HG03139 (cell line): ENCODE results near the gene CRB2.
"Not testable (repeated sequence)": the region's sequence is repeated elsewhere in the genome, so short reads cannot be mapped to it uniquely, and the experiment has no call there.

Experiments used
- ATAC-seq: cut with Tn5 transposase; IDR thresholded peaks from one replicate; pipeline ENCODE4 v1.9.1; 2021; ENCODE audit not compliant: unreplicated experiment

CRB2 gene

DNA sequence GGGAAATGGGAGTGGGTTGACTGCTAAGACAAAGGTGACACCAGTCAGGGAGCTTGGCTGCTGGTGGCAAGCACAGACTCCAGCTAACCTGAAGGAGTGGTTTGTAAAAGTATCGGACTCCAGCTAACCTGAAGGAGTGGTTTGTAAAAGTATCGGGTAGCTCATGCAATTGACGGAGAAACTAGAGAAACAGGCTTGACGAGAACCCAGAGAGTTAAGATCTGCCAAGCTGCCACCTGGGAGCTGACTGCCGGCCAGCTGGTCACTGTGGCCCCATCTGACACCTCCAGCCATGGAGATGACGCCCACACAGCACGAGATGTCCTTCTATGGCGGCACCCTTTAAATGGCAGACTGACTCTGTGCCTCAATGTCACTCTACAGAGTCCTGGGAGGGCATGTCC is 28.3 kb upstream of the CRB2 start:
- ATAC-seq, result no peak

DNA sequence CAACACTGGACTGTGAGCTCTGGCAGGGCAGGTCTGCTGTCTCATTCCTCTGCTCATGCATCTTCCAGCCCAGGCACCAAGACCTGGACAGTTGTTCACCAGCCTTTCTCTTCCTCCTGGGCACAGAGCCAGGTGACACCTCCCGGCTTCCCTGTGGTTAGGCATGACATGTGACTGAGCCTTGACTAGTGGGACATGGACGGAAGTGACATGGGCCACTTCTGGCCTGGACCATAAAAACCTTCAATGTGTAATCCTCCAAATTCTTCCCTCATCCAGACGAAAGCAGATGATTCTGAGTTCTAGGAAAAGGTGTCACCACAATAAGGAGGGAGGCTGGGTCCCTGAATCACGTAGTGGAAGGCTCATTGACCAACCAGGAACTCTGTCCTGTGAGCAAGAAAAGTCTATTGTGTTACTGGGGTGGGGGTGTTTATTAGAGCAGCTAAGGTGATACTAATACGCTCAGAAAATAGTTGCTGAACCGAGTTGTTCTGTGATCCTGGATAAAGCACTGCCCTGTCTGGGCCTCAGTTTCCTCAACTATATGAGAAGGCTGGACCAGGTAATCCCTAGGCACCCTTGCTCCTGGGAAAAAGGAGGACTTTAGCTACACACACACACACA is 26.6 kb upstream of the CRB2 start:
- no peak for ATAC-seq

DNA sequence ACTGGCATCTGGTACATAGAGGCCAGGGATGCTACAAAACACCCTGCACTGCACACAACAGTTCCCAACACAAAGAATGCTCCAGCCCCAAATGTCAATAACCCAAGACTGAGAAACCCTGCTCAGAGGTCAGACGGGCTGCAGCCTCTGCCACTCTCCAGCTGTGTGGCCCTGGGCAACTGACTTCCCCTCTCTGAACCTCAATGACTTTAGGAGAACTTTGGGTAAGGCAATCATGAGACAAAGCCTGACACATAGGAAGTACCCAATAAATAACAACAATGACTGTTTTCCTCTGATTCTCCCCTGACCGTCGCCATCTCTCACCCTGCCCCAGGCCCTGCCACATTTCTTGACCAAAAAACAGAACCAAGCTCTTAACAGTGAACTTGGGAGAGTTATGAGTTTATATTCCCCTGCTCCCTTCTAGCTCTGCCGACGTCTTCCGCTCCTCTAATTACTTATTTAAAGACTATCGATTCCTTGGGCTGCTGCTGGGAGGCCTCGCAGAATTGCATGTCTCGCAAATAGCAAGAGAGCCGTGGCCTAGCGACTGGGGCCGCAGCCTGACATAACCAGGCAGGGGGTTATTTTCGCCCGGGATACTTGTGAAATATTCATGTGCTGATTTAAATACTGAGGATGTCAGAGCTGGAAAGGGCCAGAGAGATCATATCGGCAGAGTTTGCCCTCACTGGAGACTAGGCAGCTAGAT is 24.5 kb upstream of the CRB2 start:
- no peak for ATAC-seq

DNA sequence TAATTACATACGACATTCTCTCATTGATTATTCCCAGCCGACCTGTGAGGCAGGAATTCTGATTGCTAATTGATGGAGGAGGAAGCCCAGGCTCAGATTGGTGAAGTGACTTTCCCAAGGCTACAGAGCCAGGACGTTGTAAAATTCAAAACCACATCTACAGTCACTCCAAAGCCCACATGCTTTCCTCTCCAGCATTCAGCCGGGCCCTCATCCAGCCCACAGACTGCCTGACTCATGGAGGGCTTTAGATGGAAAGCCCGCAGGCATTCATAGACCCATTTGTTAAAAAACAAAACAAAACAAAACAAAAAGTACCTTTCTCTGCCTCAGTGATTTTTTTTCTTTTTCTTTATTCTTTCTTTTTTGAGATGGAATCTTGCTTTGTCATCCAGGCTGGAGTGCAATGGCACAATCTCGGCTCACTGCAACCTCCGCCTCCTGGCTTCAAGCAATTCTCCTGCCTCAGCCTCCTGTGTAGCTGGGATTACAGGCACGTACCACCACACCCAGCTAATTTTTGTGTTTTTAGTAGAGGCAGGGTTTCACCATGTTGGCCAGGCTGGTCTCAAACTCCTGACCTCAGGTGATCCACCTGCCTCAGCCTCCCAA is 22.8 kb upstream of the CRB2 start:
- ATAC-seq, result not testable (repeated sequence)

DNA sequence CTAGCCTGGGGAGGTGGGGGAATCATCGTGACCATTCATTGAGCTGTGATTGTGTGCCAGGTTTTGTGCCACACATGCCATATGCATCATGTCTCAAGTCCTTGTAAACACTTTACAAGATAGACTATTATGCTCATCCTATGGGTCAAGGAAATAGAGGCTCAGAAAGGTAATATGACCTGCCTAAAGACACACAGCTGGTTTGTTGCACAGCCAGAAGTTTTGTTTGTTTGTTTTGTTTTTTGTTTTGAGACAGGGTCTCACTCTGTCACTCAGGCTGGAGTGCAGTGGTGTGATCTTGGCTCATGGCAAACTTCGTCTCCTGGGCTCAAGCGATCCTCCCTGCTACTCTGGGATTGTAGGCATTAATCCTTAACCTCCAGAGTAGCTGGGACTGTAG is 21.4 kb upstream of the CRB2 start:
- no peak for ATAC-seq

DNA sequence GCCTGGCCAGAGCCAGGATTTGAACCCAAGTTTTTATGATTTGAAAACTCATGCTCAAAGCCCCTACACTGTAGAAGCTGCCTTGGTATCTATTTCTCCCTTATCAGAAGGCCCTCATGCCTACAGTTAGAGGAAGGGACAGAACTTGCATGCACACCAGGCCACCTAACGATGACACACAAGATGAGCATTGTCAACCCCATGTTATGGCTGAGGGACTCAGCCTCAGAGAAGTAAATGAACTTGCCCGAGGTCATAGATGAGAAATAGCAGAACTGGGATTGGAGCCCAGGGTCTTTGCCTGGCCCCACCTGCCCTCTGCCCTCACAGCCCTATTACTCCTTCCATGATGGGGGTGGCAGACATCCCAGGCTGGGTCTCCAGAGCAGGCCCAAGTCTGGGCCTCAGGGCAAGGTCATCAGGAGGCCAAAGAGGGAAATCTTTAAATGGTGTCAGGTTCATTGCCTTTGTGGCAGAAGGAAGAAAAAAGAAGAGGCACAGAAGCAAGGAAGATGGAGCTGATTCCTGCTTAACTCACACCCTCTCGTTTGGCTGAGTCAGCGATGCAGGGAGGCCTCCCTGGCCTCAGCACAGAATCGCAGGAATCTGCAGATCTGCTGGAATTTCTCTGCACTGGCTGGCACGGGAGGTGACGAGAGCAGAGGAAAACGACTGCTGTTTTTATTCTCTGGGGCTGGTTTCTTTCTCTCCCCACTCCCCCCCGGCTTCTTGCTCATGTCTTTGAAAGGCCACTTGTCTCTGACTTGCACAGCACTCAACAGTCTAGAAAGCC is 20.6 kb upstream of the CRB2 start:
- no peak for ATAC-seq

DNA sequence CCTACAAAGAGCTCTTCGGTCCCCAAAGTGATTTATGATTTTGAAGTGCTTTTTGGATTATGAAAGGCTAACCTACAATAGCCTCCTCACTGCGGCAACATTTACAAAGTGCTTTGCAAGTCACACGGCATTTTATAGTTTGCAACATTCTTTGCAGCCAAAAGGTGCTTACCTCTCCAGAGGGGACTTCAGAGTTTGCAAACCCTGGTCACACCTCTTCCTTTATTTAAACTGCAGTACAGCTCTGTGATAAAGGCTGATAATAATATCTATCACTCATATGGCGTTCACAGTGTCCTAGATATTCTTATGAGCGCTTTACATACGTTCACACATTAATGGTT is 20.0 kb upstream of the CRB2 start:
- no peak for ATAC-seq

DNA sequence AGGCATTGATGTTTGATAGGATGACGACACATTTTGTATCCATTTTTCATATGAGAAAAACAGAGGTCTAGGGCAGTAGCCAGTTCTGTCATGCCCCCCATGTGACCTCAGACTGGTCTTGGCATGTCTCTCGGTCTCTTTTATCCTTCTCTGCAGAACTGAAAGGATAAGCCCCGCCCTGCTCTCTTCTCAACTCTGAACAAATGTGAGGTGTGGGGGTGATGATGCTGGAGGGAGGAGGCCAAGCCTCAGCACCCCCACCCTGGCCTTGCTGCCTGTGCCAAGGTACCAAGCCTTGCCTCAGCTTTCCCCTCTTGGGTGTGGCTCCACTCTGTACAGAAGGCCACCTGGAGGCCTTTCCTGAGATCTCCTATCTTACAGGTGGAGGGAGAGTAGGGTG is 19.5 kb upstream of the CRB2 start:
- ATAC-seq, result no peak

DNA sequence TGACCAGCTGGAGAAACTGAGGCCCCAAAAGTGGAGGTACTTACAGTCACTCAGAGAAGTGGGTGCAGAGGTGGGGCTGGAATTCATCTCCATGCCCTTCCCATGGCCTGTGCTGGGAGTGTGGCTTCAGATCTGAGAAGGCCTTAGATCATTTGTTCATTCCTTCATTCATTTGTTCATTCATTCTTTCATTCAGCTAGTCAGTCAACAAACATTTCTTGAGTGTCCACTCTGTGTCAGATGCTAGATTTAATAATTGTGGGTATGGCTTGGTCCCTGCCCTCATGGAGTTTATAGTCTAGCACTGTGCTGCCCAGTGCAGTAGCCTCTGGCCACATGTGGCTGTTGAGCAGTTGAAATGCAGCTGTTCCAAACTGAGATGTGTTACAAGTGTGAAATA is 19.0 kb upstream of the CRB2 start:
- ATAC-seq, result no peak

DNA sequence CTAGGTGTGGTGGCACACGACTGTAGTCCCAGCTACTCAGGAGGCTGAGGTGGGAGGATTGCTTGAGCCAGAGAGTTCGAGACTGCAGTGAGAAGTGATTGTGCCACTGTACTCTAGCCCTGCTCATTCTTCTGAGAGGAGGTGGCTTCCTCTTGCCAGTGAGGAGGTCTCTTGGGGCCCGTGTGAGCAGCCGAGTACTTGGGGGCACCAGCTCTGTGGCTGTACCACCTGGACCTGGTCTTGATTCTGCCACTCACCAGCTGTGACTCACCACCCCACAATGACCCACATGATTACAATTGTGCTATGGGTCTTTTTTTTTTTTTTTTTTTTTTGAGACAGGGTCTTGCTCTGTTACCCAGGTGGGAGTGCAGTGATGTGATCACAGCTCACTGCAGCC is 18.0 kb upstream of the CRB2 start:
- no peak for ATAC-seq

DNA sequence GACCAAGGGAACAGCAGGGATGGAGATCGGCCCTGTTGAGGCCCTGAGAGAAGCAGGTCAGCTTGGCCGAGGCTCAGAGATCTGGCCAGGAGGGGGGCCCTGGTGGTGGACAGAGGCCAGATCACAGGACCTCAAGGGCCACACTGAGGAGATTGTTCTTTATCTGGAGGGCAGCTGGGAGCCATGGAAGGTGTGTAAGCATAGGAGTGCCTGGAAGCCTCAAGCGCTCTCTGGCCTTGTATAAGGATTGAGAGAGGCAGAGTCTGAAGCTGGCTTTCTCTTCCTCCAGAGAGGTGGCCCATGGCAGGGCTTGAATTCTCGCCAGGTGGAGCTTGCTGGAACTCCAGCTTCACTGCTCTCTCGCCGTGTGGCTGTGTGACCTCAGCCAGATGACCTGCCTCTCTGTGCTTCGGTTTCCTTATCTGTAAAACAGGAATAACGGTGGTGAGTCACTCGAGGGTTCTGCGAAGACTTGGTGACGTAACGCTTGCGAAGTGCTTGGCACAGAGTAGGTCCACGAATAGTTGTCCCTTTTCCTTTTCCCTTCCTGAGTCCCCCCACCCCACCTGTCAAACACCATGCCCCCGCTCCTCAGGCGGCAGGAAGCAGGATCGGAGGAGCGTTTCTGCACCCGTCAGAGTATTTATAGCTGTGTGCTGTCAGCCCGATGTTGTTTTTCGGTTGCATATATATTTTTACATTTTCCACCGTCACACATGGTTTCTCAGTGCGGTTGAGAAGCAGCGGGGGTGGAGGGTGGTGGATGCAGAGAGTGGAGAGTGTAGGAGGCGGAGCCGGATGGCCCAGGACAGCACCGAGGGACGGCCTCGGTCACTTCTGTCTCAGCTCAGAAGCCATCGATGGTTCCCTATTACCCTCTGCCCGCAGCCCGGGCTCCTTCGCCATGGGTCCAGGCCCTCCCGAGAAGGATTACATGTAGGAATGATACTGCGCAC is 17.0 kb upstream of the CRB2 start:
- peak; percentile 54 for ATAC-seq

DNA sequence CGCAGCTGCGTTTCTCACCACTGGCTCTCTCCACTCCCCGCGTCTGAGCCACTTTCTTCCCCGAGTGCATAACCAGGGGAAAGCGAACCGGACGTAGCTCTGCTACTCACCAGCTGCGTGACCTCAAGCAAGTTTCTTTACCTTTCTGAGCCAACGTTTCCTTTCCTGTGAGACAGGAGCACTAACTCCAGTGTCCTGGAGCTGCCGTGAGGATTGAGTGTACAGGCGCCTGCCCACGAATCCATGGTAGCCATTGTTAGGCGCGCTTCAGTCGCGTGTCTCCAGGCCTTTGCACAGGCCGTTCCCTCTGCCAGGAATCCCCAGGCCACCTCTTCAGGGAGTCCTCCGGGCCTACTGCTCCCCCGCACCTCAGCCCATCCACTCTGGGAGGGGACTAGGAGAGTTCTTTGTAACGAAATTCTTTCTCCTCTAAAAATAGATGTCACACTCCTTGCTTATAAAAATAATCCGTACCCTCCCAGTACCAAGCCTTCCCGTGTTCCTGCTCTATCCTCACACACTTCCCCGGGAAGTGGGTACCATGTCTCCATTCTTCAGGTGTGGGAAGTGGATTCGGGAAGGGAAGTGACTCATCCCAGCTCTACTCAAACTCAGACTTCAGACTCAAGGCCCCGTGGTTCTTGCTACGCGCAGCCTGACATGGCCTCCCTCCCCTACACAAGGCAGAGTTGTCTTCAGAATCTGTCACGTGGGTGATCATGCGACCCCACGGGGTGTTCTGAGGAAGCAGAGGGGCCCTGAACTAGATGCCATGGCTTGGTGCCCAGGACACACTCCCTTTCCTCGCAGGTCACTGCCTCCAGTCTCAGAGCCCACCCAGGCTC is 16.1 kb upstream of the CRB2 start:
- ATAC-seq, result peak; percentile 43

DNA sequence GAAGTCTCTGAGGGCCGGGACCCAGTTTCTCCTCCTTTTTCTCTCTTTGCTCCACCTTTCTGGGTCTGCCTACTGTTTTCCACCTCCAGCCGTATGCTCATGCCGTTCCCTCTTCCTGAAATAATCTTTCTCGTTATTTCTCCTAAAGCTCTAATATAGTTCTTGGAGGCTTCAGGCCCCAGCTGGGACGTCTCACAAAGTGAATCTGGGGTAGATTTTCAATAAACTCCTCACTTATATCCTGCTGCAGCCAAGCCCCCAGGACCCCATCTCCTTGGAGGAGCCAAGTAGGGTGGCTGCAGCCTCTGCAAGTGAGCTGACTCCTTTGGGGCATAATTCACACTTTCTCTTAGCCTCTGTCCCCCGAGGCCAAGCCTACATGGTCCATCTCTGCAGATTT is 14.2 kb upstream of the CRB2 start:
- ATAC-seq, result no peak

DNA sequence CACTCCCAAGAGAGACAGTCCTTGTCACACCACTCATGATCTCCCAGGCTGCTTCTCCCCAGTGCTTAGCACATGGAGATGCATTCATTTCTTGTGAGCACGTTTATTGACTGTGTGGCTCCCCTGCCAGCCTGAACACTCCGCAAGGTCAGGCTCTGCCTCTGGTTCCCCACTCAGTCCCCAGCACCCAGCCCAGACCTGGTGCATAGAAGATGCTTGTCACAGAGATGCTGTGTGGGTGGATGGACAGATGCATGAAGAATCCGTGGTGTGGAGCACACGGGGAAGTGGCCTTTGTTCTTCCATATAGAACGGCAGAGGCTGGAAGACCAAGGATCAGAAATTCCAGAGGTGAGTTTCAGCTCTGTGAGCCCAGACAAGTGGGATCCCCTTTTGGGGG is 13.8 kb upstream of the CRB2 start:
- no peak for ATAC-seq

DNA sequence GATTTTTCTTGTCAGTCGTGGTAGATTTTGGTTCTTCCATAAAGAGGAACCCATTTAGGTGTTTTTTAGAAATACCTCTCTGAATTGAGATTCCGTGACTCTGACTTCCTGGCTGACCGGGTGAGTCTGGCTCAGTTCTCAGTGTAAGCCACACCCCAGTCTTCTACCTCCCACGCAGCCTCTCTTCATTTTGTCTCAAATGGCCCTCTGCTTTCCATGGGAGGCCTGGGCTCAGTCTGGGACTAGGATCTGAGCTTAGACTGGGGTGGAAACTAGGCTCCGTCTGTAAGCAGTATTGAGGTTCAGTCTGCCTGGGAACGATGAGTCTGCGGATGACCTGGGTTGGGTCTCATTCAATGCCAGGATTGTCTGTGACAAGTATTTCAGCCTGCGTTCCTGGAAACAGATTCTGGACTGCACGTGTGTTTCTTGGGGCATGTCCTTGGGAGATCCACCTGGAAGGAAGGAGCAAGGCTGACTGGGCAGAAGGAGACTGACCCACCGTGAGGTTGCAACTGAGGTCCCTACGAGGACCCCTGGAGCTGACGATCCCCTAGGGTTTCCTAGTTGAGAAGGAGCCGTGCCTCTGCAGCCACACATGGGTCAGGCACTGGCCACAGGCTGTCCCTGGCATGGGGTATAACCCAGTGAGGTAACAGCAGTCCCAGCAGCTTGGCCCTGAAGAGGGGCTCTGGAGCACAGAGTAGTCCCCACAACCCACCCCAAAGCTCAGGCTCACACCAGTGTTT is 12.4 kb upstream of the CRB2 start:
- no peak for ATAC-seq

DNA sequence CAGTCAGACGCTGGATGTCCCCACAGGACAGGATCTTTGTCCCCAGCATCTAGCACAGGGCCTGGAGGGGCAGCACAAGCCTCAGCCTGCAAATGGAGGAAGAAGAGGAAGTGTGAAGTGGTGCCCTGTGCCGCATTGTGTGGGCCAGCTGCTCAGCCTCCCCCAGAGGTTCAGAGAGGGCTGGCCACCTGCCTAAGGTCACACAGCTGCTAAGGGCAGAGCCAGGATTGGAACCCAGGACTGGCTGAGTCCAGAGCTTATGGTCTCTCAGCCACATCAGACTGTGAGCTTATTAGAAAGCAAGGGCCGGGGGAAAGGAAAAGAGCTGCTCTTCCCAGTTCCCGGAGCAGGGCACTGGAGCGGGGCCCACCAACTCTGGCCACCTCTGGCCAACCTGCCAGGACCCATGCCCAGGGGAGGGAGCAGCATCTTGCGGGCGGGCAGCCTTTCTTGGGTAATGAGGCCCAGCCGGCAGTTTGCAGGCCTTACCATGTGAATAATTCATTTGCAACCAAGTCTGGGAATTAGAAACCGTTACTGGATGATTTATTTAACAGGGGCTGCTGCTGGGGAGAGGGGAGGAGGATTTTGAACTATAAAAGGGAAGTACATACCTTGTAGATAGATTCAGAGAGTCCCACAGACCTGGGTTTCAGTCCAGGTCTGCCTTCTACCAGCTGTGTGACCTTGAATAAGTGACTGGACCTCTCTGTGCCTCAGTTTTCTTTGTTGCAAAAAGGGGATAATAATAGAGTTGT is 11.6 kb upstream of the CRB2 start:
- ATAC-seq, result no peak

DNA sequence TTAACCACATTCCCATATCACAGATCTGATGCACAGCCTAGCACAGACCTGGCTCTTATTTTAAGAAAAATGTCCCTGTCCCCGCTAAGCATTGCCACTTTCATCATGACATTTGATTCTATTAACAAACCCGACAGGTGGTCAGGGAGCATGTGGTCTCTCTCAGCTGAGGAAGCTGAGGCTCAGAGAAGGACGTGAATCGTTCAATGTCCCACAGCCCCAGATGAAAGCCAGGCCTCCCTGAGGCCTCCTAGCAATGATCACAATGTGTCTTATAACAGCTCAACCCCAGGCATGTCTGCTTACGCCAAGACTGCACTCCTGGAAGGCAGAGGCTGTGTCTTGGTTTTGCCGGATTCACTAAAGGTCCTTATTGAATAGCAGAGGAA is 10.4 kb upstream of the CRB2 start:
- ATAC-seq, result no peak

DNA sequence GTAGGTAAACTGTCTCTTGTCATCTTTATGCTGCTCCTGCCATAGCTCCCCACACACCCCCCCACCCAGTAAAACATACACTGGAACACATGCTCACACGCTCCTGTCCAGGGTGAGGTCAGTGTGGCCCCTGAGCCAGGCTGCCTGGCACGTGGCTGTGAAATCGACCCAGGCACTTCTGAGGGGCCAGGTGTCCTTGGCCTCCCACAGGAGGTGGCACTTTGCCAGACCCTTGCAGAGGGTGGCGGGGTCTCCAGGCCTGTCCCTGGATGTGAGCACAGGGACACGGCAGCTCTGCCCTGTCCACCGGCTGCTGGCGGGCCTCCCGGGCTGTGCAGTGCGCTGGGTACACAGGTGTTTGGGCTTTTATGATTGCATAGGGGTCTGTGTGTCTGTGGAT is 10.0 kb upstream of the CRB2 start:
- ATAC-seq, result no peak

DNA sequence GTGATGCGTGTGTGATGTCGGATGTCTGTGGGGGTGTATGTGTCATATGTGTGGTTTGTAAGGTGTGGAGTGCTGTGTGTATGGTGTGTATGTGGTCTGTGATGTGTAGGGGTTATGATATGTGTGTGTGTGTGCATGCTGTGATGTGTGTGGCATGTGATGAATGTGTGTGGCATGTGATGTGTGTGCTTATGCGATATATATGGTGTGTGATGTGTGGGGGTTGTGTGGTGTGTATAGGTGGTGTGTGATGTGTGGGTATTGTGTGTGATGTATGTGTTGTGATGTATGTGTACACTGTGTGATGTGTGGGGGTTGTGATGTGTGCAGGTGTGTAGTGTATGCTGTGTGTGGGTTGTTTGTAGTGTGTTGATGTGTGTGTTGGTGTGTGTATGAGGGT is 9.2 kb upstream of the CRB2 start:
- no peak for ATAC-seq
